HepG2 (cell line): ENCODE measurements around the gene SIGLEC7. TPM values are rescaled to one million over a fixed set of nuclear protein-coding genes. Genes with fewer than 3 reads are reported as not detected.

Experiments
- ATAC-seq: fragments of 200-7000 bp; cut with Tn5 transposase; 3 replicates; pipeline ENCODE4 v1.9.1; 2020; ENCODE audit warnings: mild to moderate bottlenecking, moderate library complexity
- BruUV-seq: library from RNA; stranded (reverse); fragments of 400-500 nt; replicated peaks from 2 replicates; lab custom pipeline; 2021; lab: Mats Ljungman, UMichigan
- CTCF ChIA-PET: fragments of 300-600 bp; formaldehyde crosslinking; extraction: SDS; loops from one replicate; lab custom pipeline; 2021; ENCODE audit warnings: low total read pairs, inconsistent platforms, low intra/inter-chr PET ratio; lab: Yijun Ruan, JAX
- POLR2A ChIA-PET: fragments of 350-600 bp; sonication (Branson Sonifier 250); formaldehyde crosslinking; loops from one replicate; lab custom pipeline; 2020; ENCODE audit warnings: antibody characterized with exemption, inconsistent platforms; lab: Yijun Ruan, JAX
- DNase-seq: peaks from one replicate; pipeline ENCODE4 v3.0.0-alpha.2; 2015; ENCODE audit warnings: low spot score
- FAIRE-seq: peaks from 3 replicates; lab custom pipeline; 2011; peaks lifted over from hg19 to GRCh38; lab: Jason Lieb, UNC
- H2AFZ ChIP-seq: one replicate; pipeline ENCODE4 v1.6.1; 2011; ENCODE audit warnings: low read length, inconsistent platforms
- H3K27ac ChIP-seq: fragments of 300-600 bp; 3 replicates; pipeline ENCODE4 v1.8.0; 2011; ENCODE audit warnings: mixed run types, mild to moderate bottlenecking, mixed read lengths, low read length, inconsistent platforms; ENCODE audit not compliant: insufficient read depth; ENCODE audit errors: extremely low read length
- H3K27me3 ChIP-seq, 2 experiments: fragments of 200-600 bp in 1 of 2; 2 replicates in 1 of 2; 3 replicates in 1 of 2; pipeline versions ENCODE4 v1.6.0 to v1.8.0; 2011; ENCODE audit warnings: low read length in 2 of 2, mild to moderate bottlenecking in 2 of 2, moderate library complexity in 2 of 2, inconsistent platforms in 1 of 2; ENCODE audit not compliant: insufficient read depth in 2 of 2, control insufficient read depth in 1 of 2
- H3K36me3 ChIP-seq, 2 experiments: fragments of 200-600 bp in 1 of 2; replicated peaks in 1 of 2; 2 replicates in 1 of 2; 3 replicates in 1 of 2; pipeline versions ENCODE4 v1.5.1 to v1.8.0; 2011; ENCODE audit warnings: low read length in 2 of 2, inconsistent platforms in 1 of 2; ENCODE audit not compliant: insufficient read depth in 2 of 2, control insufficient read depth in 1 of 2
- H3K4me1 ChIP-seq: 2 replicates; pipeline ENCODE4 v1.5.1; 2012; ENCODE audit warnings: low read length, inconsistent platforms; ENCODE audit not compliant: insufficient read depth
- H3K4me2 ChIP-seq: 2 replicates; pipeline ENCODE4 v1.6.0; 2011; ENCODE audit warnings: low read depth, low read length, inconsistent platforms
- H3K4me3 ChIP-seq, 3 experiments: fragments of 200-600 bp in 1 of 3; sonication (generic), shearing (Covaris generic) in 1 of 3; replicated peaks in 1 of 3; 2 replicates each; pipeline ENCODE4 v1.5.1; 2011 to 2016; ENCODE audit warnings: low read length in 3 of 3, inconsistent platforms in 2 of 3, low read depth in 2 of 3, mild to moderate bottlenecking in 2 of 3, control low read depth in 1 of 3, mixed read lengths in 1 of 3; ENCODE audit not compliant: insufficient read depth in 1 of 3
- H3K79me2 ChIP-seq: one replicate; pipeline ENCODE4 v1.6.1; 2011; ENCODE audit warnings: low read length, inconsistent platforms; ENCODE audit not compliant: insufficient read depth
- H3K9ac ChIP-seq: 2 replicates; pipeline ENCODE4 v1.6.0; 2011; ENCODE audit warnings: mild to moderate bottlenecking, low read depth, low read length, inconsistent platforms; ENCODE audit not compliant: insufficient read depth
- H3K9me3 ChIP-seq: 2 replicates; pipeline ENCODE4 v1.5.1; 2012; ENCODE audit warnings: mild to moderate bottlenecking, low read length
- H4K20me1 ChIP-seq: 2 replicates; pipeline ENCODE4 v1.6.0; 2011; ENCODE audit warnings: inconsistent platforms, mild to moderate bottlenecking, low read length, moderate library complexity; ENCODE audit not compliant: insufficient read depth
- ATF1 ChIP-seq: IDR thresholded peaks from 2 replicates; pipeline ENCODE4 v1.6.1; 2016; ENCODE audit warnings: mild to moderate bottlenecking, control low read depth
- DR1 ChIP-seq: sonication (generic); formaldehyde crosslinking; IDR thresholded peaks from 2 replicates; pipeline ENCODE4 v1.8.0; 2021; ENCODE audit warnings: mild to moderate bottlenecking, missing genetic modification reagents, inconsistent platforms
- ELF3 ChIP-seq: IDR thresholded peaks from 2 replicates; pipeline ENCODE4 v1.6.1; 2016; ENCODE audit warnings: missing genetic modification reagents, missing compliant biosample characterization
- KDM3A ChIP-seq: IDR thresholded peaks from 2 replicates; pipeline ENCODE4 v1.6.1; 2018; ENCODE audit warnings: low read depth, missing compliant biosample characterization
- MYC ChIP-seq: sonication (generic); formaldehyde crosslinking; IDR thresholded peaks from 2 replicates; pipeline ENCODE4 v1.9.0; 2021; ENCODE audit warnings: missing genetic modification reagents, borderline replicate concordance
- ZNF3 ChIP-seq: IDR thresholded peaks from 2 replicates; pipeline ENCODE4 v1.7.0; 2017; ENCODE audit warnings: inconsistent platforms
- ZNF713 ChIP-seq: sonication (generic); formaldehyde crosslinking; IDR thresholded peaks from 2 replicates; pipeline ENCODE4 v1.4.0; 2020; ENCODE audit warnings: mild to moderate bottlenecking, missing genetic modification reagents
- WGBS: methylation state at CpG from one replicate; pipeline ENCODE4 v1.1.6; 2017; ENCODE audit warnings: low lambda C conversion rate; 5-methylcytosine and 5-hydroxymethylcytosine counted together
- in situ Hi-C: cut with HindIII; loops from 2 replicates; pipeline ENCODE4 v1.10.0; 2017; ENCODE audit warnings: low pct_unique_long_range_greater_than_20kb; ENCODE audit not compliant: extremely low pct_ligation_motif_present
- intact Hi-C: fragments of 100-400 bp; cut with micrococcal nuclease; formaldehyde crosslinking; loops from one replicate; pipeline ENCODE4 v1.10.0; 2022; ENCODE audit not compliant: unreplicated experiment
- polyA plus RNA-seq, 8 experiments: library from polyadenylated mRNA; depleted of rRNA in 3 of 8; stranded (reverse) in 7 of 8; unstranded in 1 of 8; fragments of >200 nt; fragmentation: Illumina TruSeq in 4 of 8; extraction: Trizol in 4 of 8; gene quantifications; 2 replicates each; pipeline versions ENCODE4 v1.2.1 to v1.2.3, GENCODE V29; 2011 to 2016; ENCODE audit warnings: low read depth in 4 of 8, missing spikeins in 1 of 8, mixed read lengths in 1 of 8; ENCODE audit not compliant: insufficient read depth in 1 of 8
- total RNA-seq, 5 experiments: library from RNA; depleted of rRNA; stranded (reverse); fragments of >200 nt; fragmentation: Illumina TruSeq; extraction: Trizol; gene quantifications; 2 replicates each; pipeline ENCODE4 v1.2.3, GENCODE V29; 2016; ENCODE audit warnings: low read depth in 1 of 5
- TF ChIP-seq, protein P1 (sequence below): sonication (generic); formaldehyde crosslinking; IDR thresholded peaks from 2 replicates; pipeline ENCODE4 v1.5.1; 2020; ENCODE audit warnings: missing genetic modification reagents, mild to moderate bottlenecking, borderline replicate concordance
- TF ChIP-seq, protein P2 (sequence below): fragments of 450-650 bp; IDR thresholded peaks from 2 replicates; pipeline ENCODE4 v1.6.1; 2017
- TF ChIP-seq, protein P3 (sequence below): sonication (generic); formaldehyde crosslinking; IDR thresholded peaks from 2 replicates; pipeline ENCODE4 v1.9.0; 2022; ENCODE audit warnings: low read depth, missing genetic modification reagents
- TF ChIP-seq, protein P4 (sequence below): sonication (generic); formaldehyde crosslinking; IDR thresholded peaks from 2 replicates; pipeline ENCODE4 v1.8.0; 2023; ENCODE audit warnings: mild to moderate bottlenecking, missing genetic modification reagents

The SIGLEC7 gene
- total and polyA plus RNA-seq, 2 of the 13 experiments (the other 11 are each of a cell fraction or from before 2014, with no cell fraction given), result not detected

DNA sequence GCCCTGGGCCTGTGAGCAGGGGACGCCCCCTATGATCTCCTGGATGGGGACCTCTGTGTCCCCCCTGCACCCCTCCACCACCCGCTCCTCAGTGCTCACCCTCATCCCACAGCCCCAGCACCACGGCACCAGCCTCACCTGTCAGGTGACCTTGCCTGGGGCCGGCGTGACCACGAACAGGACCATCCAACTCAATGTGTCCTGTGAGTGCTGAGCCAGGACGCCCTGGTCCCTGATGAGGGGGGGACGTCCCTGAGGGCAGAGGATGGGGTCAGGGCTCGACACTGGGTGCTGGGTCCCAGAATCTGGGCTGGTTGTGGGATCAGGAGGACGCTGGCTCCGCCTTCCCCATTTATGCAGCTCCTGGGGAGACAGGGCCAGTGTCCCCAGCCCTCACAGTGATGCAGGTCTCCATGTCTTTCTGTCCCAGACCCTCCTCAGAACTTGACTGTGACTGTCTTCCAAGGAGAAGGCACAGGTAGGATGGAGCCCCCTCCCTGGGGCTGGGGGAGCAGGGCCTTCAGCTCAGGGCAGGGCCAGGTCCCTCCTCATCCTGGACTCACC, 2.5 kb downstream of the SIGLEC7 start:
- no peaks in the 10 kb centered on the region for H3K4me1 ChIP-seq
- no peaks in the 10 kb centered on the region for H3K9me3 ChIP-seq
- intact Hi-C loops, result no loop called here
- no peaks in the 10 kb centered on the region for H4K20me1 ChIP-seq
- H3K4me2 ChIP-seq, result no peak overlapping the region
- BruUV-seq, result no TSS peak
- no peak for TF ChIP-seq DR1 (CRISPR knock-in tag)
- TF ChIP-seq, protein P1, sequence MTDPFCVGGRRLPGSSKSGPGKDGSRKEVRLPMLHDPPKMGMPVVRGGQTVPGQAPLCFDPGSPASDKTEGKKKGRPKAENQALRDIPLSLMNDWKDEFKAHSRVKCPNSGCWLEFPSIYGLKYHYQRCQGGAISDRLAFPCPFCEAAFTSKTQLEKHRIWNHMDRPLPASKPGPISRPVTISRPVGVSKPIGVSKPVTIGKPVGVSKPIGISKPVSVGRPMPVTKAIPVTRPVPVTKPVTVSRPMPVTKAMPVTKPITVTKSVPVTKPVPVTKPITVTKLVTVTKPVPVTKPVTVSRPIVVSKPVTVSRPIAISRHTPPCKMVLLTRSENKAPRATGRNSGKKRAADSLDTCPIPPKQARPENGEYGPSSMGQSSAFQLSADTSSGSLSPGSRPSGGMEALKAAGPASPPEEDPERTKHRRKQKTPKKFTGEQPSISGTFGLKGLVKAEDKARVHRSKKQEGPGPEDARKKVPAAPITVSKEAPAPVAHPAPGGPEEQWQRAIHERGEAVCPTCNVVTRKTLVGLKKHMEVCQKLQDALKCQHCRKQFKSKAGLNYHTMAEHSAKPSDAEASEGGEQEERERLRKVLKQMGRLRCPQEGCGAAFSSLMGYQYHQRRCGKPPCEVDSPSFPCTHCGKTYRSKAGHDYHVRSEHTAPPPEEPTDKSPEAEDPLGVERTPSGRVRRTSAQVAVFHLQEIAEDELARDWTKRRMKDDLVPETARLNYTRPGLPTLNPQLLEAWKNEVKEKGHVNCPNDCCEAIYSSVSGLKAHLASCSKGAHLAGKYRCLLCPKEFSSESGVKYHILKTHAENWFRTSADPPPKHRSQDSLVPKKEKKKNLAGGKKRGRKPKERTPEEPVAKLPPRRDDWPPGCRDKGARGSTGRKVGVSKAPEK, result no peak
- TF ChIP-seq MYC, result no peak
- H2AFZ ChIP-seq, result no peak overlapping the region
- no peak for DNase-seq
- ATAC-seq, result no peak
- ChIA-PET CTCF (no interaction called here), POLR2A (no interaction called here)
- no peaks in the 10 kb centered on the region for H3K79me2 ChIP-seq
- FAIRE-seq, result no peak
- peaks cover 3 to 41% of the 10 kb centered on the region in 2 experiments; a peak in 4 of 5 replicates for H3K27me3 ChIP-seq
- H3K36me3 ChIP-seq, result no peaks in the 10 kb centered on the region
- no peak overlapping the region for H3K9ac ChIP-seq
- WGBS, result 8% methylated on average over 2 of the region's 11 CpGs
- H3K27ac ChIP-seq, result no peak overlapping the region
- H3K4me3 ChIP-seq, result no peak overlapping the region
- in situ Hi-C loops, result no loop called here

DNA sequence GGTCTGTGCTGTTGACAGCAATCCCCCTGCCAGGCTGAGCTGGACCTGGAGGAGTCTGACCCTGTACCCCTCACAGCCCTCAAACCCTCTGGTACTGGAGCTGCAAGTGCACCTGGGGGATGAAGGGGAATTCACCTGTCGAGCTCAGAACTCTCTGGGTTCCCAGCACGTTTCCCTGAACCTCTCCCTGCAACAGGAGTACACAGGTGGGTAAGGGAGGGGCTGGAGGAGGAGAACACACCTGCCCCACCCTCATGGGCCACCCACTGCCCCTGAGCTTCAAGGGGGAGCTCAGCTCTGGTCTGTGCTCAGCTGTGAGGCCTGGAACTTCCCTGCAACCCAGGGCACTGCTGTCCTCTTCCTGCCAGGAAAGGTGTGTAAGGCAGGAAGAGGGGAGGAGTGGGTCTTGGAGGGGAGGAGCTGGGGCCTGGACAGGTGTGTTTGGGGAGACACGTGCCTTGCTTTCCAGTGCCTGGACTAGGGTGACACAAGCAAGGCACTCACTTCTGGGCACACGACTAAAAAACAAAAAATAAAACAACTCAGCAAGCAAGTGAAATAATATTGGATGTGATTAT, 3.9 kb downstream of the SIGLEC7 start:
- POLR2A ChIA-PET, result no interaction called here
- ATAC-seq (no peak), FAIRE-seq (no peak), DNase-seq (no peak)
- Histone ChIP-seq H3K27me3 (peaks cover 3 to 35% of the 10 kb centered on the region in 2 experiments; a peak in 4 of 5 replicates), H3K9me3 (no peaks in the 10 kb centered on the region), H3K4me3 (no peak overlapping the region), H3K4me1 (no peaks in the 10 kb centered on the region), H3K9ac (no peak overlapping the region), H2AFZ (no peak overlapping the region), H3K4me2 (no peak overlapping the region), H3K36me3 (no peaks in the 10 kb centered on the region), H3K79me2 (no peaks in the 10 kb centered on the region), H3K27ac (no peak overlapping the region), H4K20me1 (no peaks in the 10 kb centered on the region)
- in situ Hi-C loops, result no loop called here
- intact Hi-C loops, result no loop called here
- CTCF ChIA-PET, result no interaction called here
- 0% methylated on average over 2 of the region's 4 CpGs for WGBS
- BruUV-seq, result no TSS peak
- no peak for TF ChIP-seq ZNF713
- no peak for TF ChIP-seq ZNF3 (CRISPR knock-in tag)
- TF ChIP-seq, protein P2, sequence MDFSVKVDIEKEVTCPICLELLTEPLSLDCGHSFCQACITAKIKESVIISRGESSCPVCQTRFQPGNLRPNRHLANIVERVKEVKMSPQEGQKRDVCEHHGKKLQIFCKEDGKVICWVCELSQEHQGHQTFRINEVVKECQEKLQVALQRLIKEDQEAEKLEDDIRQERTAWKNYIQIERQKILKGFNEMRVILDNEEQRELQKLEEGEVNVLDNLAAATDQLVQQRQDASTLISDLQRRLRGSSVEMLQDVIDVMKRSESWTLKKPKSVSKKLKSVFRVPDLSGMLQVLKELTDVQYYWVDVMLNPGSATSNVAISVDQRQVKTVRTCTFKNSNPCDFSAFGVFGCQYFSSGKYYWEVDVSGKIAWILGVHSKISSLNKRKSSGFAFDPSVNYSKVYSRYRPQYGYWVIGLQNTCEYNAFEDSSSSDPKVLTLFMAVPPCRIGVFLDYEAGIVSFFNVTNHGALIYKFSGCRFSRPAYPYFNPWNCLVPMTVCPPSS, result no peak
- TF ChIP-seq KDM3A, result no peak
- no peak for TF ChIP-seq ELF3 (CRISPR knock-in tag)
- TF ChIP-seq ATF1 (CRISPR knock-in tag), result no peak
- TF ChIP-seq, protein P3, sequence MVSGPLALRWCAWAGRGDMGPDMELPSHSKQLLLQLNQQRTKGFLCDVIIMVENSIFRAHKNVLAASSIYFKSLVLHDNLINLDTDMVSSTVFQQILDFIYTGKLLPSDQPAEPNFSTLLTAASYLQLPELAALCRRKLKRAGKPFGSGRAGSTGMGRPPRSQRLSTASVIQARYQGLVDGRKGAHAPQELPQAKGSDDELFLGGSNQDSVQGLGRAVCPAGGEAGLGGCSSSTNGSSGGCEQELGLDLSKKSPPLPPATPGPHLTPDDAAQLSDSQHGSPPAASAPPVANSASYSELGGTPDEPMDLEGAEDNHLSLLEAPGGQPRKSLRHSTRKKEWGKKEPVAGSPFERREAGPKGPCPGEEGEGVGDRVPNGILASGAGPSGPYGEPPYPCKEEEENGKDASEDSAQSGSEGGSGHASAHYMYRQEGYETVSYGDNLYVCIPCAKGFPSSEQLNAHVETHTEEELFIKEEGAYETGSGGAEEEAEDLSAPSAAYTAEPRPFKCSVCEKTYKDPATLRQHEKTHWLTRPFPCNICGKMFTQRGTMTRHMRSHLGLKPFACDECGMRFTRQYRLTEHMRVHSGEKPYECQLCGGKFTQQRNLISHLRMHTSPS (CRISPR knock-in tag), result no peak
- TF ChIP-seq, protein P4, sequence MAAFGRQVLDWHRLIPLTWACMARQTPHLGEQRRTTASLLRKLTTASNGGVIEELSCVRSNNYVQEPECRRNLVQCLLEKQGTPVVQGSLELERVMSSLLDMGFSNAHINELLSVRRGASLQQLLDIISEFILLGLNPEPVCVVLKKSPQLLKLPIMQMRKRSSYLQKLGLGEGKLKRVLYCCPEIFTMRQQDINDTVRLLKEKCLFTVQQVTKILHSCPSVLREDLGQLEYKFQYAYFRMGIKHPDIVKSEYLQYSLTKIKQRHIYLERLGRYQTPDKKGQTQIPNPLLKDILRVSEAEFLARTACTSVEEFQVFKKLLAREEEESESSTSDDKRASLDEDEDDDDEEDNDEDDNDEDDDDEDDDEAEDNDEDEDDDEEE (CRISPR knock-in tag), result no peak
